ENCODE data around the gene PIK3IP1. TPM values are rescaled to one million over a fixed set of nuclear protein-coding genes. Genes with fewer than 3 reads are reported as not detected.
"Not testable (repeated sequence)": the region's sequence is repeated elsewhere in the genome, so short reads cannot be mapped to it uniquely, and the experiment has no call there.

PIK3IP1 gene
- total and polyA plus RNA-seq, 2 of the 8 experiments (the other 6 are each of a cell fraction or from before 2014, with no cell fraction given): 1.00 to 1.3 TPM

DNA sequence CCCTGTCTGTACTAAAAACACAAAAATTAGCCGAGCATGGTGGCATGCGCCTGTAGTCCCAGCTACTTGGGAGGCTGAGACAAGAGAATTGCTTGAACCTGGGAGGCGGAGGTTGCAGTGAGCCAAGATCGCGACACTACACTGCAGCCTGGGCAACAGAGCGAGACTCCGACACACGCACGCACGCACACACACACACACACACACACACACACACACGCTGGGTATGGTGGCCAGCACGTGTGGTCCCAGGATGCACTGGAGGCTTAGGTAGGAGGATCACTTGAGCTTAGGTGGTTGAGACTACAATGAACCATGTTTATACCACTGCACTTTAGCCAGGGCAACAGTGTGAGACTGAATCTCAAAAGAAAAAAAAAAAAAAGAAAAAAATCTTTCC, 46.3 kb downstream of the PIK3IP1 start:
- not testable (repeated sequence) for H3K9ac ChIP-seq (replicated peaks in 1 of 4; ENCODE audit: extremely low read depth in 1 of 4, low read depth in 3 of 4, low read length in 3 of 4); H3K27ac ChIP-seq (ENCODE audit: low read depth, low read length); H2BK15ac ChIP-seq (ENCODE audit: low read length); H2BK5ac ChIP-seq (ENCODE audit: low read depth, low read length); H2AFZ ChIP-seq (ENCODE audit: low read length); H3K4me2 ChIP-seq (ENCODE audit: insufficient read depth in 1 of 2, low read depth in 2 of 2, low read length in 2 of 2); H3K14ac ChIP-seq (ENCODE audit: insufficient read length); DNase-seq (ENCODE audit: low read depth in 1 of 2, low spot score in 2 of 2); H4K5ac ChIP-seq (ENCODE audit: insufficient read length, low read depth, low read length); H4K91ac ChIP-seq (replicated peaks; ENCODE audit: insufficient read length, low read length); H2BK20ac ChIP-seq (ENCODE audit: low read length); H3K18ac ChIP-seq (ENCODE audit: extremely low read depth, low read length); H4K20me1 ChIP-seq (replicated peaks in 1 of 2; ENCODE audit: control insufficient read depth in 1 of 2, insufficient read depth in 2 of 2, low read length in 2 of 2); H2BK120ac ChIP-seq (replicated peaks; ENCODE audit: low read depth, low read length); H3K36me3 ChIP-seq (ENCODE audit: control insufficient read depth in 2 of 4, insufficient read depth in 4 of 4, low read length in 3 of 4); H3K23ac ChIP-seq (ENCODE audit: insufficient read length); H3K9me3 ChIP-seq (ENCODE audit: insufficient read depth in 2 of 2, low read depth in 1 of 2, low read length in 1 of 2); H3K23me2 ChIP-seq (ENCODE audit: low read depth, low read length); H4K8ac ChIP-seq (ENCODE audit: extremely low read depth, insufficient read depth, low read length); H3K56ac ChIP-seq (replicated peaks; ENCODE audit: insufficient read length, low read depth, low read length); H3K79me1 ChIP-seq (ENCODE audit: low read depth, low read length); H2BK12ac ChIP-seq (ENCODE audit: low read depth, low read length); FAIRE-seq; H3K27me3 ChIP-seq (replicated peaks in 1 of 4; ENCODE audit: control insufficient read depth in 3 of 4, extremely low read depth in 1 of 4, insufficient read depth in 3 of 4, low read length in 3 of 4); H3K79me2 ChIP-seq (ENCODE audit: control insufficient read depth in 1 of 2, insufficient read depth in 2 of 2, low read length in 2 of 2); H3K4me3 ChIP-seq (ENCODE audit: extremely low read depth in 1 of 4, insufficient read depth in 2 of 4, low read depth in 3 of 4, low read length in 4 of 4); H2AK5ac ChIP-seq (ENCODE audit: low read depth, low read length); H3K4ac ChIP-seq (replicated peaks; ENCODE audit: insufficient read length, low read depth, low read length)
- POLR2A ChIA-PET (ENCODE audit: partially characterized antibody): interaction anchor here (0.7 kb wide), 1 partner anchor 243 kb away, joined by 3 read pairs; the partner anchor contains the start of gene EIF4ENIF1
- CTCF ChIA-PET (ENCODE audit: partially characterized antibody): interaction anchor here (0.6 to 4.3 kb wide), 2 partner anchors 14 to 27 kb away, joined by 4 to 19 read pairs; no protein-coding TSS in a partner anchor
- peaks cover 8 to 21% (median 13%) of the 10 kb centered on the region in 4 experiments for H3K4me1 ChIP-seq (replicated peaks in 1 of 4; ENCODE audit: control insufficient read depth in 3 of 4, insufficient read depth in 4 of 4, low read length in 3 of 4)
- 92% methylated on average over 7 of the region's 12 CpGs; no CpG with 5 or more reads in 1 of the 2 experiments for WGBS, 2 experiments (ENCODE audit: extremely low coverage in 1 of 2, insufficient coverage in 1 of 2, insufficient read length in 1 of 2, insufficient replicate concordance in 2 of 2, low coverage in 1 of 2, low lambda C conversion rate in 2 of 2, missing lambda C conversion rate in 1 of 2)
